OCI-LY3 (cell line): ENCODE data around the gene ELOVL2.

ENCODE experiments used
- EZH2phosphoT487 ChIP-seq: fragments of 200-600 bp; shearing (Covaris generic); IDR thresholded peaks from 2 replicates; pipeline ENCODE4 v1.6.1; 2018; ENCODE audit warnings: antibody characterized with exemption, mixed run types, low read depth
- TF ChIP-seq, protein P1 (sequence below): fragments of 200-600, 300-600 bp; sonication (generic); IDR thresholded peaks from 2 replicates; pipeline ENCODE4 v1.5.1; 2014; ENCODE audit warnings: antibody characterized with exemption, low read length, low read depth

DNA sequence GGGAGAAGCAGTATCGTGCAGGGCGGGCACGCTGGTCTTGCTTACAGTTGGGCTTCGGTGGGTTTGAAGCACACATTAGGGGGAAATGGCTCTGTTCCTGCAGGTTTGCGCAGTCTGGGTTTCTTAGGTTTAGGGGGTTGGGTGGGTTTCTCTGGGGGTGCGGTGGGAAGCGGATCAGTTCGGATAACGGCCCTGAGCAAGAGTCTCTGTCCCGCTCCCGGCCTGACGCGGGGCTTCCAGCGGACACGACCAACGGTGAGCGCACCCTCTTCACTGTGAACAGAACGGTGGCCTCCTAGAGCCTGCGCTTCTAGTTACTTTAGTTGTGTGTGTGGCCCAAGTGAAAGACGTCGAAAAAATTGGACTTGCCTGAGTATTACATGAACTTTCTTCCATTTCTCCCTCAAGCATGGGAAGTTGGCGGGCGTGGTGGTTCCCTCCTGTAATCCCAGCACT is 635 bp upstream of the ELOVL2 start:
- TF ChIP-seq, protein P1, sequence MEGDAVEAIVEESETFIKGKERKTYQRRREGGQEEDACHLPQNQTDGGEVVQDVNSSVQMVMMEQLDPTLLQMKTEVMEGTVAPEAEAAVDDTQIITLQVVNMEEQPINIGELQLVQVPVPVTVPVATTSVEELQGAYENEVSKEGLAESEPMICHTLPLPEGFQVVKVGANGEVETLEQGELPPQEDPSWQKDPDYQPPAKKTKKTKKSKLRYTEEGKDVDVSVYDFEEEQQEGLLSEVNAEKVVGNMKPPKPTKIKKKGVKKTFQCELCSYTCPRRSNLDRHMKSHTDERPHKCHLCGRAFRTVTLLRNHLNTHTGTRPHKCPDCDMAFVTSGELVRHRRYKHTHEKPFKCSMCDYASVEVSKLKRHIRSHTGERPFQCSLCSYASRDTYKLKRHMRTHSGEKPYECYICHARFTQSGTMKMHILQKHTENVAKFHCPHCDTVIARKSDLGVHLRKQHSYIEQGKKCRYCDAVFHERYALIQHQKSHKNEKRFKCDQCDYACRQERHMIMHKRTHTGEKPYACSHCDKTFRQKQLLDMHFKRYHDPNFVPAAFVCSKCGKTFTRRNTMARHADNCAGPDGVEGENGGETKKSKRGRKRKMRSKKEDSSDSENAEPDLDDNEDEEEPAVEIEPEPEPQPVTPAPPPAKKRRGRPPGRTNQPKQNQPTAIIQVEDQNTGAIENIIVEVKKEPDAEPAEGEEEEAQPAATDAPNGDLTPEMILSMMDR = no peak
- TF ChIP-seq EZH2phosphoT487 = no peak
